ENCODE measurements around the gene RNF208. TPM values are rescaled to one million over a fixed set of nuclear protein-coding genes. Genes with fewer than 3 reads are reported as not detected.

RNF208 gene
- polyA plus RNA-seq, 1 of the 3 experiments (the other 2 are of a cell fraction), result 2.7 TPM

DNA sequence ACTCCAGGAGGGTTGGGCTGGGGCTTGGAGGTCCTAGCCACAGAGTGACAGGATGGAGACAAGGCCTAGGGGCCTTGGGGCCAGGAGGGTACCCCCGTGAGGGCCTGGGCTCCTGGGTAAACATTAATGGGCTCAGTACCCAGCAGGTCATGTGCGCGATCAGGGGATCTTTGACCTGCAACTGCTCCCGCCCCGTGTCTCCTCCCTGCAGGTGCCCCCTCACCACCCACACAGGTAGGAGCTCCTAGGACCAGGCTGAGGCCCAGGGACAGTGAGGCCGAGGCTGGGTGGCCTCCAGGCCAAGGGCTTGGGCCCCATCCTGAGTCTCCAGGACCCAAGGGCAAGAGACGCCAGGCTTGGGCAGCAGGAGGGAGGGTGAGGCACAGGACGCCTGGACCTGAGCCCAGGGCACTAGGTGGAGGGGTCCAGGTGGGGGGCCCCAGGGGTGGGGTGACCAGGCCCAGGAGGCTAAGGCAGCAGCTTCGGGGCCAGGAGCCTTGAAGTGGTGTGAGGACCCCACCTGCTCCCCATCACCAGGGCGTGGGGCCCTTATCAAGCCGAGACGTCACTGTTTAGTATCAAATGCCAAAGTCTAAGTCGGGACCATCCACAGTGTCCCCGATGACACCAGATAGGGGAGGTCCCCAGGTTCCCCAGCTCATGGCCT is 8.8 kb upstream of the RNF208 start, which contains the start of gene SLC34A3:
SLC34A3 (plus strand) TSS at position 197 of the 667 bp plus-strand sequence. CDS start 802 bp downstream, outside the sequence.
- POLR2A ChIA-PET, result no interaction called here

DNA sequence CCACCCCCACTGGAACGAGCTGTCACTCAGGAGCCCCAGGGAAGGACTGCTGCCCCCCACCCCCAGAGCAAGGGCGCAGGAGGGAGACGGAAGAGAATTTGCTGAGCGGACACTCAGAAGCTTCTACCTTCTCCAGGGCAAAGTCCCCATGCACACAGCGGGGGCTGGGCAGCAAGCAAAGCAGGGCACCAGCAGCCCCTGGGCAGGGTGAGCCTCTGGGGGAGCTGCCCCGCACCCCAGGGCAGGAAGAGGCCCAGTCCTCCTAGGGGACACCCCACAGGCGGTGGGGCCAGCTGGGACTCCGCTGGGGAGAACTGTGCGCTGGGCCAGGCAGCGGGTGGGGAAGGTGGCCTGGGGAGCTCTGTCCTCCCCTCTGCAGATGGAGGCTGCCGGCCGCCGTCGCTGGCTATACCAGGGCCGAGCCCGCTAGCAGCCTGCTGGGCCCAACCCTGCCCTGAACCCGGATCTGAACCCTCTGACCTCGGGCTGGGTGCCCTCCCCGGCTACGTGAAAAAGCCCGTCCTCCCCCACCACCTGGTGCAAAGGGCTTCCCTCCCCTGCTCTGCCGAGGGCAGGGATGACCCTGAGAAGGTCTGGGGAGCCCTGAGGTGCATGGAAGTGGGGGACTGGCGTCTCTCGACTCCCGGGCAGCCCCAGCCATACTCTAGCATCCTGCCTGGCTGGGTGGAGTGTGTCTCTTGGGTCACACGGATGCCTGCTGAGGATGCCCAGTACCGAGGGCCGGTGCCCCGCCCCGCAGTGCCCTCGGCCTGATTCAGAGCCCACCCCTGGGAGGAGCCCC is 8.1 kb upstream of the RNF208 start:
- no peak overlapping the region for H3K9ac ChIP-seq
- ChIA-PET CTCF (interaction anchor here (0.9 to 1.5 kb wide), 3 partner anchors 163 to 195 kb away, joined by 3 to 5 read pairs (median 3); no protein-coding TSS in a partner anchor), POLR2A (interaction anchor here (1.2 kb wide), 1 partner anchor 115 kb away, joined by 3 read pairs; no protein-coding TSS in a partner anchor)
- no peak overlapping the region for H3K4me3 ChIP-seq (ENCODE audit: low read depth in 2 of 2, low read length in 1 of 2)
- no peaks in the 10 kb centered on the region for H4K20me1 ChIP-seq (ENCODE audit: insufficient read depth)
- H3K9me3 ChIP-seq, result no peaks in the 10 kb centered on the region
- no peak overlapping the region for H2AFZ ChIP-seq (ENCODE audit: low read depth)
- no peaks in the 10 kb centered on the region for H3K27me3 ChIP-seq (ENCODE audit: insufficient read depth)
- WGBS (ENCODE audit: low lambda C conversion rate), result 58% methylated on average over 8 of the region's 31 CpGs
- H3F3A ChIP-seq (replicated peaks; ENCODE audit: insufficient read depth), result peaks cover 16% of the 10 kb centered on the region
- no peak overlapping the region for H3K4me2 ChIP-seq
- no peaks in the 10 kb centered on the region for H3K79me2 ChIP-seq (ENCODE audit: insufficient read depth)
- no peak for DNase-seq
- no peak overlapping the region; a peak in 1 of 4 replicates for H3K27ac ChIP-seq (ENCODE audit: low read depth in 2 of 2, low read length in 1 of 2)
- peaks cover 0 to 41% of the 10 kb centered on the region in 2 experiments; a peak in 1 of 4 replicates for H3K4me1 ChIP-seq (ENCODE audit: control insufficient read depth in 1 of 2, insufficient read depth in 2 of 2, low read depth in 1 of 2, low read length in 1 of 2)
- no peaks in the 10 kb centered on the region for H3K36me3 ChIP-seq (replicated peaks in 1 of 2; ENCODE audit: control insufficient read depth in 1 of 2, insufficient read depth in 2 of 2, low read length in 1 of 2)
- no peaks in the 10 kb centered on the region for H3K9me2 ChIP-seq
- TF ChIP-seq RCOR1 (IDR thresholded peaks at IDR 0.05; ENCODE audit: low read length) (no peak), SMC3 (IDR thresholded peaks at IDR 0.05; ENCODE audit: low read depth, low read length) (no peak), RAD21 (IDR thresholded peaks at IDR 0.05; ENCODE audit: low read length) (no peak)

More for the DNA sequence above, 8.8 kb upstream of the RNF208 start, which contains the start of gene SLC34A3:
- H3K4me1 ChIP-seq (ENCODE audit: control insufficient read depth in 1 of 2, insufficient read depth in 2 of 2, low read depth in 1 of 2, low read length in 1 of 2), result peaks cover 0 to 35% of the 10 kb centered on the region in 2 experiments; a peak in 1 of 4 replicates
- no peaks in the 10 kb centered on the region for H3K36me3 ChIP-seq (replicated peaks in 1 of 2; ENCODE audit: control insufficient read depth in 1 of 2, insufficient read depth in 2 of 2, low read length in 1 of 2)
- TF ChIP-seq EZH2phosphoT487 (IDR thresholded peaks at IDR 0.05; ENCODE audit: borderline replicate concordance, low read depth) (no peak), YY1 (IDR thresholded peaks at IDR 0.05; ENCODE audit: low read depth) (no peak), RXRA (IDR thresholded peaks at IDR 0.05; ENCODE audit: borderline replicate concordance, low read depth) (no peak), JUND (IDR thresholded peaks at IDR 0.05) (no peak), FOSL2 (IDR thresholded peaks at IDR 0.05; ENCODE audit: borderline replicate concordance, low read depth) (no peak), IRF3 (IDR thresholded peaks at IDR 0.05; ENCODE audit: low read depth, low read length) (no peak), USF1 (IDR thresholded peaks at IDR 0.05; ENCODE audit: borderline replicate concordance, low read depth) (no peak)
- TF ChIP-seq, protein P1, sequence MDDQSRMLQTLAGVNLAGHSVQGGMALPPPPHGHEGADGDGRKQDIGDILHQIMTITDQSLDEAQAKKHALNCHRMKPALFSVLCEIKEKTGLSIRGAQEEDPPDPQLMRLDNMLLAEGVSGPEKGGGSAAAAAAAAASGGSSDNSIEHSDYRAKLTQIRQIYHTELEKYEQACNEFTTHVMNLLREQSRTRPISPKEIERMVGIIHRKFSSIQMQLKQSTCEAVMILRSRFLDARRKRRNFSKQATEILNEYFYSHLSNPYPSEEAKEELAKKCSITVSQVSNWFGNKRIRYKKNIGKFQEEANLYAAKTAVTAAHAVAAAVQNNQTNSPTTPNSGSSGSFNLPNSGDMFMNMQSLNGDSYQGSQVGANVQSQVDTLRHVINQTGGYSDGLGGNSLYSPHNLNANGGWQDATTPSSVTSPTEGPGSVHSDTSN (IDR thresholded peaks at IDR 0.05), result no peak
- no peak within 1 kb of the TSS for H2AFZ ChIP-seq (ENCODE audit: low read depth)
- H3K27ac ChIP-seq (ENCODE audit: low read depth in 2 of 2, low read length in 1 of 2), result no peak within 1 kb of the TSS; a peak in 1 of 4 replicates
- 67% methylated on average over 1 of the region's 14 CpGs for WGBS (ENCODE audit: low lambda C conversion rate)
- CTCF ChIA-PET, result interaction anchor here (1.1 to 1.5 kb wide), 2 partner anchors 164 to 196 kb away, joined by 3 to 5 read pairs; no protein-coding TSS in a partner anchor
- no peaks in the 10 kb centered on the region for H4K20me1 ChIP-seq (ENCODE audit: insufficient read depth)
- no peaks in the 10 kb centered on the region for H3K9me3 ChIP-seq
- no peaks in the 10 kb centered on the region for H3K9me2 ChIP-seq
- peaks cover 15% of the 10 kb centered on the region for H3F3A ChIP-seq (replicated peaks; ENCODE audit: insufficient read depth)
- no peak within 1 kb of the TSS for H3K9ac ChIP-seq
- H3K27me3 ChIP-seq (ENCODE audit: insufficient read depth), result no peaks in the 10 kb centered on the region
- no peak for DNase-seq
- H3K4me3 ChIP-seq (ENCODE audit: low read depth in 2 of 2, low read length in 1 of 2), result no peak within 1 kb of the TSS
- H3K79me2 ChIP-seq (ENCODE audit: insufficient read depth), result no peaks in the 10 kb centered on the region
- H3K4me2 ChIP-seq, result no peak within 1 kb of the TSS

Data from SK-N-SH (cell line).